Measurements from ENCODE around the gene VPS4B. TPM values are rescaled to one million over a fixed set of nuclear protein-coding genes. Genes with fewer than 3 reads are reported as not detected.

The VPS4B gene
- total RNA-seq, 1 donor from 2014 or later, result 44.5 TPM

- Mint-ChIP-seq H3K27me3 (ENCODE audit: unreplicated experiment) (no peaks in the 10 kb centered on the region), H3K27ac (ENCODE audit: unreplicated experiment) (no peak overlapping the region), H3K4me3 (ENCODE audit: unreplicated experiment) (no peak overlapping the region), H3K4me1 (ENCODE audit: low read depth, unreplicated experiment) (no peaks in the 10 kb centered on the region), H3K36me3 (ENCODE audit: unreplicated experiment) (no peaks in the 10 kb centered on the region), H3K9me3 (ENCODE audit: unreplicated experiment) (no peaks in the 10 kb centered on the region)
- TF ChIP-seq CTCF (IDR thresholded peaks at IDR 0.05; ENCODE audit: partially characterized antibody, unreplicated experiment), result no peak
- no peak for DNase-seq
These were observed 22.3 kb upstream of the VPS4B start for GRCh38 chr18:63444580-63444979.

DNA sequence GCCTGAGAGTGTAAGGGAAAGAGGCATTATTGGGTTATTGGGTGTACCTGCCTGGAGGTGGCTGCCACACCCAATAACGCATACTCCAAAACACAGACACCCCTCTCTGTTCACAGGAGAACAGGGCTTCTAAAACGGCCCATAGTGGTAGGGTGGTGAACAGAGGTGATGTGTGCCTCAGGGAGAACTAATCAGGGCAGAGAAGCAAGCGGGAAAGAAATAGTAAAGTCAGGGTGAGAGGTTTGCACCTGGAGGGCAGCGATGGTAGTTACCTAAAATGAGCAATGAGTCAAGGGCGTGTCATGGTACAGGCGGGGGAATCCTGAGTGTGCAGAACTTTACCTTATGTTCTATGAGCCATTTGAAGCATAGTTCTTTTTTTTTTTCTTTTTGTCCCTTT, 21.6 kb upstream of the VPS4B start:
- H3K27ac Mint-ChIP-seq (ENCODE audit: unreplicated experiment), result no peak overlapping the region
- H3K36me3 Mint-ChIP-seq (ENCODE audit: unreplicated experiment), result no peaks in the 10 kb centered on the region
- H3K27me3 Mint-ChIP-seq (ENCODE audit: unreplicated experiment), result no peaks in the 10 kb centered on the region
- no peaks in the 10 kb centered on the region for H3K4me1 Mint-ChIP-seq (ENCODE audit: low read depth, unreplicated experiment)
- no peak overlapping the region for H3K4me3 Mint-ChIP-seq (ENCODE audit: unreplicated experiment)
- no peak for TF ChIP-seq CTCF (IDR thresholded peaks at IDR 0.05; ENCODE audit: partially characterized antibody, unreplicated experiment)
- H3K9me3 Mint-ChIP-seq (ENCODE audit: unreplicated experiment), result no peaks in the 10 kb centered on the region
- no peak for DNase-seq

DNA sequence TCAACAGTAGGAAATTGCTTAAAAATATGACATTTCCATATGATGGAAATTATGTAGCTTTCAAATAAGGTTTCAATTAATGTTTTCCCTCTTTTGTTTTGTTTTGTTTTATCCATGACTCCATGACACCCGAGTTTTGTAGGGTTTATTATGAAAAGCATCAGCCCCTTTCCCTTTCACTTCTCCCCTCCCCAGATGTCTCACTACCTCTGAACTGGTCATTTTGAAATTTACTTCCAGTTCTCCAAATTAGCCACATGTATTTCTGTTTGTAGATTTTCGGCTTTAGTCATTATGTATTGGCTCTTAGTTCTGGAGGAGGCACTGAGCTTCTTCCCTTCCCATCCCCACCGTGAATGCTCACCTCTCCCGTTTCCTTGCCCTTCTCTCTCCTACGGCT, 18.6 kb upstream of the VPS4B start:
- Mint-ChIP-seq H3K36me3 (ENCODE audit: unreplicated experiment) (no peaks in the 10 kb centered on the region), H3K9me3 (ENCODE audit: unreplicated experiment) (no peaks in the 10 kb centered on the region), H3K27me3 (ENCODE audit: unreplicated experiment) (peaks cover 2% of the 10 kb centered on the region), H3K4me1 (ENCODE audit: low read depth, unreplicated experiment) (no peaks in the 10 kb centered on the region), H3K27ac (ENCODE audit: unreplicated experiment) (no peak overlapping the region), H3K4me3 (ENCODE audit: unreplicated experiment) (no peak overlapping the region)
- TF ChIP-seq CTCF (IDR thresholded peaks at IDR 0.05; ENCODE audit: partially characterized antibody, unreplicated experiment), result no peak
- no peak for DNase-seq

DNA sequence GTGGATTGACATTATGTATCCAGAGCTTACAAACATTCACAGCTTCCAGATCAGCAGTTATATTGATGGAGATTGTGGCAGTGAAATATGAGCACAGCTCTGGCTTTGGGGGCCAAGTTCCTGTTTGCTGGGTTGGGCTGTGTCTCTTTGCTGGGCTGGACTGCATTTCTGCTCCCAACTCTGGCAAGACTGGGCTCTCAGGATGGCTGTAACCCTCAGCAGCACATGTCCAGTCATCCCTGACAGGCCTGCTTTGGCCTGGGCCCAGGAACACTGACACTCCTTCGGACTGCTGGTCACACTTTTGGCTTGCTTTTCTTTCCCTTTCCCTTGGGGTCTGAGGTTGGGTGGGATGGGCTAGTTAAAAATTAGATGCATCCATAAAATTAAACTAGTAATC, 17.9 kb upstream of the VPS4B start:
- H3K27me3 Mint-ChIP-seq (ENCODE audit: unreplicated experiment), result peaks cover 2% of the 10 kb centered on the region
- no peaks in the 10 kb centered on the region for H3K4me1 Mint-ChIP-seq (ENCODE audit: low read depth, unreplicated experiment)
- no peak overlapping the region for H3K4me3 Mint-ChIP-seq (ENCODE audit: unreplicated experiment)
- TF ChIP-seq CTCF (IDR thresholded peaks at IDR 0.05; ENCODE audit: partially characterized antibody, unreplicated experiment), result no peak
- H3K27ac Mint-ChIP-seq (ENCODE audit: unreplicated experiment), result no peak overlapping the region
- no peak for DNase-seq
- no peaks in the 10 kb centered on the region for H3K36me3 Mint-ChIP-seq (ENCODE audit: unreplicated experiment)
- H3K9me3 Mint-ChIP-seq (ENCODE audit: unreplicated experiment), result no peaks in the 10 kb centered on the region

DNA sequence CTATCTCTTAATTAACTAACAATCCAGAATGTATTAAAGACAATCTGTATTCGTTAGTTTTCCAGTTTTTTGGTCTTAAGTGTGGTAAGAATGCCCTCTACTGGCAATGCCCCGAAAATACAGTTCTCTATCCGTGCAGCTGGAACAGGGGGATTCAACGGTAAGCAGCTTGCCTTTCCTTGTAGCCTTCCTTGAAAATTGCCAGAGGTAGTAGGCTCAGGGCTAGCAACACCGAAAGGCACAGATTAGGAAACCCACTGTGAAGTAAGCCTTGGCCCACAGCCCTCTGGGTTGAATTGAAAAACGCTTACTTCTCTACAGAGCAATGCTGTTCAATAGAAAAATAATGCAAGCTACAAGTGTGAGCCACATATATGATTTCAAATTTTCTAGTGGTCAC, 17.1 kb upstream of the VPS4B start:
- H3K27me3 Mint-ChIP-seq (ENCODE audit: unreplicated experiment), result peaks cover 2% of the 10 kb centered on the region
- H3K36me3 Mint-ChIP-seq (ENCODE audit: unreplicated experiment), result no peaks in the 10 kb centered on the region
- H3K4me1 Mint-ChIP-seq (ENCODE audit: low read depth, unreplicated experiment), result no peaks in the 10 kb centered on the region
- H3K27ac Mint-ChIP-seq (ENCODE audit: unreplicated experiment), result no peak overlapping the region
- no peak overlapping the region for H3K4me3 Mint-ChIP-seq (ENCODE audit: unreplicated experiment)
- peak; percentile 31 for DNase-seq
- no peaks in the 10 kb centered on the region for H3K9me3 Mint-ChIP-seq (ENCODE audit: unreplicated experiment)
- TF ChIP-seq CTCF (IDR thresholded peaks at IDR 0.05; ENCODE audit: partially characterized antibody, unreplicated experiment), result peak; percentile 78

All from glutamatergic neuron (in vitro differentiated cells).